Endodermal cell (in vitro differentiated cells): ENCODE measurements around the gene HDAC4. TPM values are rescaled to one million over a fixed set of nuclear protein-coding genes. Genes with fewer than 3 reads are reported as not detected.

Experiments used
- DNase-seq: peaks from one replicate; pipeline ENCODE4 v3.0.0-alpha.2; 2017
- H3K27ac ChIP-seq: 2 replicates; pipeline ENCODE4 v1.5.1; 2013; ENCODE audit warnings: mild to moderate bottlenecking, low read depth, low read length, moderate library complexity
- H3K27me3 ChIP-seq: 2 replicates; pipeline ENCODE4 v1.6.1; 2013; ENCODE audit warnings: mild to moderate bottlenecking, low read length, moderate library complexity; ENCODE audit not compliant: insufficient read depth, control insufficient read depth, poor library complexity, severe bottlenecking
- H3K36me3 ChIP-seq: 2 replicates; pipeline ENCODE4 v1.7.0; 2013; ENCODE audit warnings: mild to moderate bottlenecking, low read length, moderate library complexity; ENCODE audit not compliant: control insufficient read depth, insufficient read depth
- H3K4me1 ChIP-seq: one replicate; pipeline ENCODE4 v1.7.0; 2013; ENCODE audit warnings: low read length; ENCODE audit not compliant: control insufficient read depth, insufficient read depth
- H3K4me3 ChIP-seq: 2 replicates; pipeline ENCODE4 v1.5.1; 2013; ENCODE audit warnings: mild to moderate bottlenecking, low read length, moderate library complexity
- H3K9ac ChIP-seq: 2 replicates; pipeline ENCODE4 v1.6.1; 2013; ENCODE audit warnings: mild to moderate bottlenecking, low read length, moderate library complexity; ENCODE audit not compliant: poor library complexity, severe bottlenecking; ENCODE audit errors: extremely low read depth
- H3K9me3 ChIP-seq: 2 replicates; pipeline ENCODE4 v1.6.1; 2013; ENCODE audit warnings: mild to moderate bottlenecking, low read length, moderate library complexity; ENCODE audit not compliant: control insufficient read depth
- H3K27ac Mint-ChIP-seq: 2 replicates; pipeline ENCODE4 v1.8.0; 2020; ENCODE audit warnings: mixed read lengths
- H3K27me3 Mint-ChIP-seq: 2 replicates; pipeline ENCODE4 v1.8.0; 2021; ENCODE audit warnings: mild to moderate bottlenecking, mixed read lengths; ENCODE audit not compliant: insufficient read depth
- H3K36me3 Mint-ChIP-seq: 2 replicates; pipeline ENCODE4 v1.8.0; 2020; ENCODE audit warnings: low read depth, mixed read lengths
- H3K4me1 Mint-ChIP-seq: 2 replicates; pipeline ENCODE4 v1.8.0; 2020; ENCODE audit warnings: mixed read lengths
- H3K4me3 Mint-ChIP-seq: 2 replicates; pipeline ENCODE4 v1.8.0; 2020; ENCODE audit warnings: mild to moderate bottlenecking, moderate library complexity, mixed read lengths
- H3K9me3 Mint-ChIP-seq: 2 replicates; pipeline ENCODE4 v1.8.0; 2020; ENCODE audit warnings: mild to moderate bottlenecking, mixed read lengths
- CTCF ChIP-seq: fragments of 200-600 bp; sonication (generic); conservative IDR thresholded peaks from 2 replicates; pipeline ENCODE4 v1.5.0; 2021; ENCODE audit warnings: antibody characterized with exemption, mild to moderate bottlenecking
- WGBS, 2 experiments: methylation state at CpG; one replicate each; pipeline versions ENCODE4 v1.1.5 to v1.1.7; 2013; ENCODE audit warnings: missing lambda C conversion rate in 2 of 2, mixed read lengths in 1 of 2; ENCODE audit not compliant: insufficient coverage in 1 of 2, insufficient read length in 1 of 2; 5-methylcytosine and 5-hydroxymethylcytosine counted together
- total RNA-seq, 2 donors: library from RNA; stranded (reverse); fragmentation: NEBNext Ultra II Directional in 1 of 2; extraction: Animal tissue kit (Norgen Biotek cat#: 25700) in 1 of 2; gene quantifications; 2 replicates in 1 of 2; 3 replicates in 1 of 2; pipeline ENCODE4 v1.2.1, GENCODE V29; 2021

HDAC4 gene
- total RNA-seq, 2 donors from 2014 or later = 45.7 to 51.2 TPM

- H3K9ac ChIP-seq = no peak overlapping the region
- H3K27ac ChIP-seq = no peak overlapping the region
- 85 to 97% methylated on average over 4 to 7 of the region's 8 CpGs for WGBS, 2 experiments
- no peaks in the 10 kb centered on the region for H3K4me1 ChIP-seq
- Mint-ChIP-seq H3K9me3 (no peaks in the 10 kb centered on the region), H3K36me3 (peaks cover 22% of the 10 kb centered on the region), H3K4me3 (no peak overlapping the region), H3K27me3 (no peaks in the 10 kb centered on the region), H3K27ac (no peak overlapping the region), H3K4me1 (no peaks in the 10 kb centered on the region)
- H3K36me3 ChIP-seq = peaks cover 6% of the 10 kb centered on the region
- no peak for DNase-seq
- peaks cover 13% of the 10 kb centered on the region for H3K9me3 ChIP-seq
- no peak overlapping the region for H3K4me3 ChIP-seq
- no peak for TF ChIP-seq CTCF
- no peaks in the 10 kb centered on the region for H3K27me3 ChIP-seq
These were observed 345.9 kb downstream of the HDAC4 start for GRCh38 chr2:239054921-239055320.

- 91 to 92% methylated on average over 9 to 15 of the region's 15 CpGs for WGBS, 2 experiments
- peaks cover 6% of the 10 kb centered on the region for H3K36me3 ChIP-seq
- H3K4me3 ChIP-seq = no peak overlapping the region
- Mint-ChIP-seq H3K4me1 (no peaks in the 10 kb centered on the region), H3K27me3 (no peaks in the 10 kb centered on the region), H3K4me3 (no peak overlapping the region), H3K27ac (no peak overlapping the region), H3K36me3 (peaks cover 23% of the 10 kb centered on the region), H3K9me3 (no peaks in the 10 kb centered on the region)
- no peak overlapping the region for H3K9ac ChIP-seq
- H3K4me1 ChIP-seq = no peaks in the 10 kb centered on the region
- no peak for DNase-seq
- TF ChIP-seq CTCF = no peak
- no peaks in the 10 kb centered on the region for H3K27me3 ChIP-seq
- H3K27ac ChIP-seq = no peak overlapping the region
- peaks cover 13% of the 10 kb centered on the region for H3K9me3 ChIP-seq
These were observed 346.9 kb downstream of the HDAC4 start for GRCh38 chr2:239053801-239054503.

GRCh38 chr2:239052798-239053665 lies 347.8 kb downstream of the HDAC4 start:
- Histone ChIP-seq H3K9ac (no peak overlapping the region), H3K4me3 (no peak overlapping the region), H3K27me3 (no peaks in the 10 kb centered on the region), H3K27ac (no peak overlapping the region), H3K36me3 (peaks cover 6% of the 10 kb centered on the region), H3K4me1 (no peaks in the 10 kb centered on the region), H3K9me3 (peaks cover 13% of the 10 kb centered on the region)
- no peak for TF ChIP-seq CTCF
- no peak for DNase-seq
- H3K27ac Mint-ChIP-seq = peak overlapping the region; percentile 17
- H3K9me3 Mint-ChIP-seq = no peaks in the 10 kb centered on the region
- H3K27me3 Mint-ChIP-seq = no peaks in the 10 kb centered on the region
- H3K4me1 Mint-ChIP-seq = no peaks in the 10 kb centered on the region
- 94 to 97% methylated on average over 43 to 51 of the region's 51 CpGs for WGBS, 2 experiments
- peaks cover 23% of the 10 kb centered on the region for H3K36me3 Mint-ChIP-seq
- no peak overlapping the region for H3K4me3 Mint-ChIP-seq
